ENCODE measurements around the gene MAPKAPK2. TPM values are rescaled to one million over a fixed set of nuclear protein-coding genes. Genes with fewer than 3 reads are reported as not detected.
A peak's percentile ranks its signal among the peaks of the same experiment; 100 is the strongest.

MAPKAPK2 gene
- total and polyA plus RNA-seq, 8 donors = 53.1 to 113 (median 61.8) TPM

- ATAC-seq (peak; percentile 92), DNase-seq (peak in 3 of 4 donors; percentile 47 to 91 (median 87))
- intact Hi-C loops (cut with DNase I) = no loop called here
- Histone ChIP-seq H3K4me3 (no peak overlapping the region), H3K27ac (peak overlapping the region in 1 of 2 donors; percentile 61), H3K9me3 (no peaks in the 10 kb centered on the region), H3K4me1 (peaks cover 10 to 66% of the 10 kb centered on the region in 2 donors), H3K36me3 (peaks cover 0 to 8% of the 10 kb centered on the region in 2 donors), H3K27me3 (no peaks in the 10 kb centered on the region)
- no peak for TF ChIP-seq CTCF (IDR thresholded peaks at IDR 0.05)
These were observed 81.6 kb downstream of the MAPKAPK2 start for GRCh38 chr1:206766251-206766856.

GRCh38 chr1:206768472-206769303 lies 84.0 kb downstream of the MAPKAPK2 start:
- H3K27ac ChIP-seq = peak overlapping the region in 1 of 2 donors; percentile 80
- intact Hi-C loops (cut with DNase I) = no loop called here
- H3K36me3 ChIP-seq = peaks cover 0 to 8% of the 10 kb centered on the region in 2 donors
- peaks cover 10 to 85% of the 10 kb centered on the region in 2 donors for H3K4me1 ChIP-seq
- no peaks in the 10 kb centered on the region for H3K27me3 ChIP-seq
- no peak for ATAC-seq
- TF ChIP-seq CTCF (IDR thresholded peaks at IDR 0.05) = no peak
- H3K9me3 ChIP-seq = no peaks in the 10 kb centered on the region
- peak overlapping the region in 1 of 2 donors; percentile 39 for H3K4me3 ChIP-seq
- DNase-seq = no peak

- Histone ChIP-seq H3K4me3 (peak overlapping the region in 1 of 2 donors; percentile 39), H3K4me1 (peaks cover 10 to 91% of the 10 kb centered on the region in 2 donors), H3K36me3 (peaks cover 0 to 8% of the 10 kb centered on the region in 2 donors), H3K9me3 (no peaks in the 10 kb centered on the region), H3K27ac (peak overlapping the region in 1 of 2 donors; percentile 80), H3K27me3 (peaks cover 0 to 2% of the 10 kb centered on the region in 2 donors)
- DNase-seq (peak in 1 of 4 donors; percentile 21), ATAC-seq (no peak)
- intact Hi-C loops (cut with DNase I) = no loop called here
- no peak for TF ChIP-seq CTCF (IDR thresholded peaks at IDR 0.05)
These were observed 84.6 kb downstream of the MAPKAPK2 start for GRCh38 chr1:206769304-206769731.

GRCh38 chr1:206770531-206771337 lies 86.0 kb downstream of the MAPKAPK2 start, which contains the start of gene IL19:
TSS of gene IL19 (plus strand) at chr1:206770773. CDS start at chr1:206836663, 65,890 bp downstream.
- no peak for TF ChIP-seq CTCF (IDR thresholded peaks at IDR 0.05)
- Histone ChIP-seq H3K27ac (peak within 1 kb of the TSS; percentile 35 to 80), H3K9me3 (no peaks in the 10 kb centered on the region), H3K4me3 (peak within 1 kb of the TSS in 1 of 2 donors; percentile 39), H3K4me1 (peaks cover 10 to 85% of the 10 kb centered on the region in 2 donors), H3K27me3 (peaks cover 0 to 4% of the 10 kb centered on the region in 2 donors), H3K36me3 (peaks cover 0 to 8% of the 10 kb centered on the region in 2 donors)
- intact Hi-C loops (cut with DNase I) = no loop called here
- DNase-seq (peak in 1 of 4 donors; percentile 53), ATAC-seq (peak; percentile 54)
